ACHN (cell line): ENCODE measurements around the gene ANKRD34C.
"Not testable (repeated sequence)": the region's sequence is repeated elsewhere in the genome, so short reads cannot be mapped to it uniquely, and the experiment has no call there.

Experiments
- DNase-seq: peaks from one replicate; pipeline ENCODE4 v3.0.0-alpha.2; 2015
- in situ Hi-C: cut with HindIII; loops from 2 replicates; pipeline ENCODE4 v1.10.0; 2017; ENCODE audit warnings: low sequenced_read_pairs, low pct_ligation_motif_present, low pct_unique_long_range_greater_than_20kb

Gene ANKRD34C

DNA sequence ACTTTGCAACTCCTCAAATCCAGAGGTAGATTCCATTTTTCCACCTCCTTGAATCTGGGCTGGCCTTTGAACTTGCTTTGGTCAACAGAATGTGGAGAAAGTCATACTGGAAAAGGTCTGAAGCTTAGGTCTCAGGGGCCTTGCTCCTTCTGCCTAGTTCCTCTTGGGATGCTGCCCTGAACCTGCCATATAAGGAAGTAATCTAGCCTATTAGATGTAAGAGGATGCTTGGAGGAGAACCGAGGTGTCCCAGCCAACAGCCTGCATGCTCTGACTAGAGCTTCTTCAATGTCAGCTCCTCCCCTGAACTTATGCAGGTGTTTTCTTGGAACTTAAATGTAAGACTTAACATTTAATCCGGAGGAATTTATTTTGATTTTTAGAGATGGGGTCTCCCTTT lies 26.4 kb downstream of the ANKRD34C start:
- DNase-seq, result no peak
- in situ Hi-C loops, result no loop called here

DNA sequence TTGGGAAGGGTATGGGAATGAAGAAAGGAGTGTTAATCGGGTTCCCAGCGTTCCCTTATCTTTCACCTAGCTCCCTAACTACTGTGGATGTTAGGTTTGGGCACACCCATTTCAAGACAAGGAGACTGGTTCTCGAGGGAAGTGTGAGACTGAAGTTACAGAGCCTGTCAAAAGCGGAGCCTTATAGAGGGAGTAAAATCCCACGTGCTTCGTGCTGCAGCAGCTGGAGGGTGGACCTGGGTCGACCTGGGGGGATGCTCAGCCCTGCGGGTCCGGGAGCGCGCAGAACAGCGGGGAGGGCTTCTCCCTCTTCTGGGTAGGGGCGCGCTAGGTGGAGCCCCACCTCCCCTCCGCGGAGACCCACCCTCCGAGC lies 28.1 kb downstream of the ANKRD34C start:
- DNase-seq, result no peak
- in situ Hi-C loops, result no loop called here

DNA sequence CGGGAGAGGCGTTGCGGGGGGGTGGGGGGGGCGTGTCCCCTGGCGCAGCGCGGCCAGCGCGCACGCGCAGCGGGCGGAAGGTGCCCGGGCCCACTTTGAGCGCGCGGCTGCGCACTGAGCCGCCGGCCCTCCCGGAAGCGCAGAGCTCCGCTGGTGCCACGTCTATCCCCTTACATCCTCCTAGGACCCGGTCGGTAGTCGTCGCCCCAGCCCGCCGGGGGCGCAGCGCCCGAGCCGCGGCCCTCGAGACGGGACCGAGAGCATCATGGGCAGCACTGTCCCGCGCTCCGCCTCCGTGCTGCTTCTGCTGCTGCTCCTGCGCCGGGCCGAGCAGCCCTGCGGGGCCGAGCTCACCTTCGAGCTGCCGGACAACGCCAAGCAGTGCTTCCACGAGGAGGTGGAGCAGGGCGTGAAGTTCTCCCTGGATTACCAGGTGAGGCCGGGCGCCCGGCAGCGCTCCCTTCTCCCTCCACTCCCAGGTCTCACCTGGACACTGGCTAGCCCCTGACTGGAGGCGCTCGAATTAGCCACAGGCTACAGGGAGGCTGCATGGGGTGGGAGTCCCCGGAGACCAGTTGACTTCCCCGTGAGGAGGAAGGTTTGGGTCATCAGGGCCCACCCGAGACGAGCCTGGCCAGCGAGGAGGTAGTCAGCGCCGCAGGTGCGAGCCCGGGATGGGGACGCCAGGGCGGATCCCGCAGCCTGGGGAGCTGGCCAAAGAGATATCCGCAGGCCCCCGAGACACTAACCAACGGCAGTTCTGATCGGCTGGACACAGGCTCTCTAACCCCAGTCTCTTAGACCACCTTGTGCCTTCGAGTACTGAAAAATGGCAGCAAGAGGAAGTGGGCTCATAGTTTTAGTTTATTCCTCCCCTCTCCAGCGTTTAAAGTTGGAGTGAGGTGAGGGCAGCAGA lies 28.7 kb downstream of the ANKRD34C start, which contains the start of gene TMED3:
Gene TMED3 (plus strand): TSS at position 128 of the 916 bp plus-strand sequence. CDS start 138 bp downstream, at position 266.
- in situ Hi-C loops, result no loop called here
- DNase-seq, result peak; percentile 82

DNA sequence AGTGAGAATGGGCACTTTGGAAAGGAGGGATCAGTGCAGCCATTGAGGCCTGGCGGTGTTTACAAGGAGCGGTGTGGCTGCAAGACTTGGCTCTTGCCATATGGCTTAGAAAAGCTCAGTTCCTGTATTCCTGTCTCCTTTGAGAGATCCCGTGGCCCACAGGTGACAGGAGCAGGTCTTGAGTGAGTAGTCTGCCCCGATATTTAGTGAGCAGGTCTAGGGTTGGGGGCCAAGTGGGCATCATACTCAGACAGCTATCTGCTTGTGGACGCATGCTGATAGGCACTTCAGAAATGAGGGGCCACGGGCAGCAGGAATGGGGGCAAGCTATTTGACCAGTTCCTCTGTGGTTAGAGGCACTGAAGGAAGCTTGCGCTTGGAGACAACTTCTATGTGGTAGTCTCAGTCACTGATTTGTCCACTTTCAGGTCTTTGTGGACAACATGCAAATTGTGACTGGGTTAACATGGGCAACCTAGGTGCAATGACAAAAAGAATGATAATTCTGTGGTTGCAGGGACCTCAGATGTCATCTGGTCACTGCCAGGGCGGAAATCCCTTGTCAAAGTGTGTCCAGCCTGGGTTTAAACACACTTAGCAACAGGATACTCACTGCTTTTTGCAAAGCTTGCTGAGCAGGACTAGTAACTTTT lies 29.5 kb downstream of the ANKRD34C start:
- DNase-seq, result no peak
- in situ Hi-C loops, result no loop called here

DNA sequence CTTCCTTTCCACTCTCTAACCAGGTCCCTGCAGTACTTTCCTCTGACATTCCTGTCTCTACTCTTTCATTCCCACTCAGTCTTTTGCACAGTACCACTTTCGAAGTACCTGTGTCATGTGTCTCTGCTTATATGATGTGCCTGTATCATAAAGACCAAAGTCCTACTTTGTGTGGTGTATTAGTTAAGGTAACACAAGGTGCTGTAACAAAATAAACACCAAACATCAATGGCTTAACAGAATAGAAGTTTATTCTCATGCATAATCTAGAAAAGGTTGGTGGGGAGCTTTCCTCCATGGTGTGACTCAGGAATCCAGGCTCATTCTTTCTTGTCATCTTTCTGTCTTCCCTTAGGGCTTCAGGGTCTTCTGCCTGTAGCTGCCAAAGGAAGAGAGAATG lies 31.7 kb downstream of the ANKRD34C start:
- in situ Hi-C loops, result no loop called here
- no peak for DNase-seq

DNA sequence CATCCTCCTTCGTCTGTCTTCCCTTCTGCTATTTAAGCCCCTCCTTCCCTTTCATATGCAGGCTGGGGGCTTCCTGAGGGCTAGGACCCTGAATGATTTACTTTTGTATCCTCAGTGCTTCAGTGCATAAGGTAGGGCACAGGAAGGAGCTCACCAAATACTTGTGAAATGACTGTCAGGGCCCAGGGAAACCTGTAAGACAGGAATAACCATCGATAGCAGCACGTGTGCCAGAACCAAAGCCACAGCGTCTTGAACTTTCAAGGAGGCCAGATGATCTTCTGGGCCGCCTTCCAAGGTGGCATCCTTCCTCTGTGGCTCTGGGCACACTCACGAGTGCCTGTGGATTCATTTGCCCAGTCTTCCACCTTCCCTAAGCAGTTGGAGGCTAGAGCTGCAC lies 32.3 kb downstream of the ANKRD34C start:
- in situ Hi-C loops, result no loop called here

DNA sequence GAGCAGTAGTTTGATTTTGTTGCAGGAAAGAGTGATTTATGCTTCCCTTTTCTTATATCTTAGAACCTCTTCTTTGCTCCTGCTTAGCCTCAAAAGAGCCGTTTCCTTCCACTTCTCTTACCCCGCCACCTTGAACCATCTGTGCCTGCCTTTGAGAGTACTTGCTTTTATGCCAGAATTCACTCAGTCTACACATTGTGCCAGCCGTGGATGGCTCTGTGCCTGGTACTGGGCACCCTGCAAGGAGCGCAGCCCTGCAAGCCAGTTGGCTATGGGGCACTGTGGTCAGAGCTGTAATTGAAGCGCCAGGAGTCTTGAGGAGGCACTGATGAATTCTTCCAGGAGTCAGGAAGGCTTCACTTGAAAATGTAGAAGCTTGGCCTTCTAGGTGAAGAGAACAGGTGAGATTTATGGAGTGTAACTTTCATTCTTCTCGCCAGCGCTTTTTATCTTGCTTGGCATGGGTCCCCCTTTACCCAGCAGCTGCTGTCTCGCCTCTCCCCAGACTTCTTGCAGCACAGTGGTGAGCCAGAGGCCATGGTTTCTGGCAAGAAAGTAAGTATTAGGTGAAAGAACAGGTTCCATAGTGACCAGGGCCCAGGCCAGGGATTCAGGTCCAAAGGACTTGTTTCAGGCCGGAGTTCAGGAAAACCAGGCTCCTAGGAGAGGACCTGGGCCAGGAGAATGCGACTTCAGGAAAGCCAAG lies 33.3 kb downstream of the ANKRD34C start:
- in situ Hi-C loops, result no loop called here
- DNase-seq, result no peak

More for the DNA sequence above, 32.3 kb downstream of the ANKRD34C start:
- DNase-seq, result no peak

DNA sequence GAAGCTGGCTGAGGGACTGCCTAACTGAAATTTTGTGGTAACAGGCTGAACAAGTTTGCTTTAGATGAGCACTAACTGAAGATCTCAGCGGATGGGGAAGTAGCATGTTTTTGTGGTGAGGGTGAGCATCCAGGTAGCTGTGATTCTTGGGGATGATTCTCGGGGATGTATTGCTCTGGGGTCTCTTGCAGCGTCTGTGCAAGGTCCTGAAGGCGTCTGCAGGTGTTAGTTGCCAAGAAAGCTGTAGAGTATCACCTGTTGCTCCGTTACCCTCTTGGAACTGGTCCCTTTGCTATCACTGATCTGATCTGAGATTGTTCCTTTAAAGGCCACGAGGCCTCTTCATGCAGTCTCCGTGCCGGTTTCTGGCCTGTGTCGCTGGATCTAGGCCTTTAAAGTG lies 34.3 kb downstream of the ANKRD34C start:
- DNase-seq, result no peak
- in situ Hi-C loops, result no loop called here

DNA sequence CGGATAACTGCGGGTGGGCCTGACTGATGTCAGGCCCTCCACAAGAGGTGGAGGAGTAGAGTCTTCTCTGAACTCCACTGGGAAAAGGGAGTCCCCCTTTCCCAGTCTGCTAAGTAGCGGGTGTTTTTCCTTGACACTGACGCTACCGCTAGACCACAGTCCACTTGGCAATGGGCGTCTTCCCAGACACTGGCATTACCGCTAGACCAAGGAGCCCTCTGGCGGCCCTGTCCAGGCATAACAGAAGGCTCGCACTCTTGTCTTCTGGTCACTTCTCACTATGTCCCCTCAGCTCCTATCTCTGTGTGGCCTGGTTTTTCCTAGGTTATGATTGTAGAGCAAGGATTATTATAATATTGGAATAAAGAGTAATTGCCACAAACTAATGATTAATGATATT lies 37.5 kb downstream of the ANKRD34C start:
- in situ Hi-C loops, DNase-seq: not testable (repeated sequence)

DNA sequence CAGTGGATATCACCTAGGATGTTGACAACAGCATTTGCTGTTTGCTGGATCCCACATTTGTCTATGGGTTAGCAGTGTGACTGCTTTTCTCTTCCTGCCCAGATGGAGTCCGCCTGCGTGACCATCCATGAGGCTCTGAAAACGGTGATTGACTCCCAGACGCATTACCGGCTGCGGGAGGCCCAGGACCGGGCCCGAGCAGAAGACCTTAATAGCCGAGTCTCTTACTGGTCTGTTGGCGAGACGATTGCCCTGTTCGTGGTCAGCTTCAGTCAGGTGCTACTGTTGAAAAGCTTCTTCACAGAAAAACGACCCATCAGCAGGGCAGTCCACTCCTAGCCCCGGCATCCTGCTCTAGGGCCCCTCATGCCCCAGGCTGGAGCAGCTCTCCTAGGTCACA lies 39.4 kb downstream of the ANKRD34C start:
- in situ Hi-C loops, result no loop called here
- DNase-seq, result no peak

DNA sequence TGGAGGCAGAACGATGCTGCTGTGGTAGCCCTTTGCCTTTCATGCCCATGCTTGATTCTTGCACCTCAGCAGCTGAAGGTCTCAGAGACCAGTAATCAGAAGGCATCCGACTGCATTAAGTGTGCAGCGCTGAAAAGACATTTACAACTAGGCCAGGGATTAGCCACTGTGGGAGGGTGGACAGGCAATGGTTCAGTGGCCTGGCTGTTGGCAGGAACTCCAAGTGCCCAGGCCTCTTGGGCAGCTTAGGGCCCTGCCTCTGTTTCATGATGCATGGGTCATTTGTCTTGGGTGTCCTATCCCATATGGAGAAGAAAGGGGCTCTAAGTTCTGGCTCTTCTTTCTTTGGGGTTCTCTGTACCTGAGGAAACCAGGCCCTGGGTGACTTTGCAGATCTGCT lies 39.8 kb downstream of the ANKRD34C start:
- no peak for DNase-seq
- in situ Hi-C loops, result no loop called here

DNA sequence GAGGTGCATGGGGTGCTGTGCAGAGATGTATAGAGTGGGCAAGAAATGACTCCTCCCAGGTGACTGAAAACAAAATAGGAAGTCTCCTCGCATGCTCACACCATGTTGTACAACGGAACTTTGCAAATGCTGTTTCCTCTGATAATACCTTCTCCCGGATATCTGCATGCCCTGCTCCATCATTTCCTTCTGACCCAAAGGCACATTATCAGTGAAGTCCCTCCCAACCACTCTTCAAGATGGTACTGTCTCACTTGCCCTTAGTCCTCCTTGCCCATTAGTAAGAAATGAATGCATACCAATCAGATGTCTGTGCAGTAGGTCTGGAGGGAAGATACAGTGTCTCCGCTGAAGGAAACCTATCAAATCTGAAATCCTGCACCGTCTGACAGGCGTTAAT lies 40.4 kb downstream of the ANKRD34C start:
- in situ Hi-C loops, result no loop called here
- DNase-seq, result no peak

DNA sequence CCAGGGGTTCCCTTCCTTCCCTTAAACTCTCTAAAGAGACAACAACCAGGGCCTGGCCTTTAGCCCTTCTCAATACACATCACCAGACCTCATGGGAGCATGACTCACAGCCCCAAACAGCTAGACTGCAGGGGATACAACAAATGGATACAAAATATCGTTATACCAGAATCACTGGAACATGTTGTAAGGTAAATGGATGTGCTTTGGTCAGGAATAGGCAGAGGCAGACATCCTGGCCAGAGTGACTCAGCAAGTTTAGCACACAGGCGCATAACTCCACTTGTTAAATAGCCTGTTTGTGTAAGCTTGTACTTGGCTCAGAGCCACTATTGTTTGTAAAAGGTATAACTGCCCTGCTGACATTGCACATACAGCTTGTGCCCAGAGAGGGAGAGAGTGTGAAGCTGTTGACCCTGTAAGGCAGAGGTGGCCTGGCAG lies 46.7 kb downstream of the ANKRD34C start:
- peak; percentile 2 for DNase-seq
- in situ Hi-C loops, result no loop called here
